ENCODE measurements around the gene BLTP3B. TPM values are rescaled to one million over a fixed set of nuclear protein-coding genes. Genes with fewer than 3 reads are reported as not detected.
"Not testable (repeated sequence)": the region's sequence is repeated elsewhere in the genome, so short reads cannot be mapped to it uniquely, and the experiment has no call there.

BLTP3B gene, protein sequence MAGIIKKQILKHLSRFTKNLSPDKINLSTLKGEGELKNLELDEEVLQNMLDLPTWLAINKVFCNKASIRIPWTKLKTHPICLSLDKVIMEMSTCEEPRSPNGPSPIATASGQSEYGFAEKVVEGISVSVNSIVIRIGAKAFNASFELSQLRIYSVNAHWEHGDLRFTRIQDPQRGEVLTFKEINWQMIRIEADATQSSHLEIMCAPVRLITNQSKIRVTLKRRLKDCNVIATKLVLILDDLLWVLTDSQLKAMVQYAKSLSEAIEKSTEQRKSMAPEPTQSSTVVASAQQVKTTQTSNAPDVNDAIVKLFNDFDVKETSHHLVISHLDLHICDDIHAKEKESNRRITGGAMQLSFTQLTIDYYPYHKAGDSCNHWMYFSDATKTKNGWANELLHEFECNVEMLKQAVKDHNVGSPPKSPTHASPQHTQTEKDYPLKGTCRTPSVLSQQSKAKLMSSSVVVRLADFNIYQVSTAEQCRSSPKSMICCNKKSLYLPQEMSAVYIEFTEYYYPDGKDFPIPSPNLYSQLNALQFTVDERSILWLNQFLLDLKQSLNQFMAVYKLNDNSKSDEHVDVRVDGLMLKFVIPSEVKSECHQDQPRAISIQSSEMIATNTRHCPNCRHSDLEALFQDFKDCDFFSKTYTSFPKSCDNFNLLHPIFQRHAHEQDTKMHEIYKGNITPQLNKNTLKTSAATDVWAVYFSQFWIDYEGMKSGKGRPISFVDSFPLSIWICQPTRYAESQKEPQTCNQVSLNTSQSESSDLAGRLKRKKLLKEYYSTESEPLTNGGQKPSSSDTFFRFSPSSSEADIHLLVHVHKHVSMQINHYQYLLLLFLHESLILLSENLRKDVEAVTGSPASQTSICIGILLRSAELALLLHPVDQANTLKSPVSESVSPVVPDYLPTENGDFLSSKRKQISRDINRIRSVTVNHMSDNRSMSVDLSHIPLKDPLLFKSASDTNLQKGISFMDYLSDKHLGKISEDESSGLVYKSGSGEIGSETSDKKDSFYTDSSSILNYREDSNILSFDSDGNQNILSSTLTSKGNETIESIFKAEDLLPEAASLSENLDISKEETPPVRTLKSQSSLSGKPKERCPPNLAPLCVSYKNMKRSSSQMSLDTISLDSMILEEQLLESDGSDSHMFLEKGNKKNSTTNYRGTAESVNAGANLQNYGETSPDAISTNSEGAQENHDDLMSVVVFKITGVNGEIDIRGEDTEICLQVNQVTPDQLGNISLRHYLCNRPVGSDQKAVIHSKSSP (N-terminal part only)
- total RNA-seq (10 to 100 TPM; 22.6 to 30.9 TPM), total RNA-seq (44.9 to 82.5 reads per million in 2 donors)

DNA sequence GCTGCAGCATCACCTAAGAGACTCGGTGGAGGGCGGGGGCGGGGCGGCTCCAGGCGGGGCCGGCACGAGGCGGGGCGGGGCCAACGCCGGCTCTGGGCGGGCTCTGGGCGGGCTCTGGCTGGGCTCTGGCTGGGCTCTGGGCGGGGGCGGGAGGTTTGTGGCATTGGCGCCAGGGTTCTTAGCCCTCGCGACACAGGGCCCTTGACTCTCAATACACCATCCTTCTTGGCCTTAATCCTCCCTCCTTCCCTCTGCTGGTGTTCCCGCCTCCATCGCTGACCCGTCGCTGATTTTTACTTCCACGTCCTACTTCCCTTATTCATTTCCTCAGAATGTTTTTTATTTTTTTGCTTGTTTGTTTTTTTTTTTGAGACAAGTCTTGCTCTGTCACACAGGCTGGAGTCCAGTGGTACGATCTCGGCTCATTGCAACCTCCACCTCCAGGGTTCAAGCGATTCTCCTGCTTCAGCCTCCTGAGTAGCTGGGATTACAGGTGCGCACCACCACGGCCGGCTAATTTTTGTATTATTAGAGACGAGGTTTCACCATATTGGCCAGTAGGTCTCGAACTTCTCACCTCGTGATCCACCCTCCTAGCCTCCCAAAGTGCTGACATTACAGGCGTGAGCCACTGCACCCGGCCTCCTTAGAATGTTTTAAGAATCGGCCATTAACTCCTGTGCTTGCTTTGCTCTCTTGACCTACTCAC is at the start of gene BLTP3B:
Gene BLTP3B, minus strand, starts transcription at position 24 of the 709 bp plus-strand sequence. CDS start 239 bp downstream, outside the sequence.
- peaks cover 24% of the 10 kb centered on the region for H3K4me1 Mint-ChIP-seq
- DNase-seq (peak; percentile 82 to 93 (median 90)), ATAC-seq (peak; percentile 97)
- no peaks in the 10 kb centered on the region for H3K36me3 Mint-ChIP-seq (ENCODE audit: low read depth)
- peak within 1 kb of the TSS; percentile 95 for H3K4me3 Mint-ChIP-seq
- no peaks in the 10 kb centered on the region for H3K27me3 Mint-ChIP-seq
- H3K27ac Mint-ChIP-seq = peak within 1 kb of the TSS; percentile 91
- no peaks in the 10 kb centered on the region for H3K9me3 ChIP-seq (ENCODE audit: control insufficient read depth, low read length, poor library complexity, severe bottlenecking)

DNA sequence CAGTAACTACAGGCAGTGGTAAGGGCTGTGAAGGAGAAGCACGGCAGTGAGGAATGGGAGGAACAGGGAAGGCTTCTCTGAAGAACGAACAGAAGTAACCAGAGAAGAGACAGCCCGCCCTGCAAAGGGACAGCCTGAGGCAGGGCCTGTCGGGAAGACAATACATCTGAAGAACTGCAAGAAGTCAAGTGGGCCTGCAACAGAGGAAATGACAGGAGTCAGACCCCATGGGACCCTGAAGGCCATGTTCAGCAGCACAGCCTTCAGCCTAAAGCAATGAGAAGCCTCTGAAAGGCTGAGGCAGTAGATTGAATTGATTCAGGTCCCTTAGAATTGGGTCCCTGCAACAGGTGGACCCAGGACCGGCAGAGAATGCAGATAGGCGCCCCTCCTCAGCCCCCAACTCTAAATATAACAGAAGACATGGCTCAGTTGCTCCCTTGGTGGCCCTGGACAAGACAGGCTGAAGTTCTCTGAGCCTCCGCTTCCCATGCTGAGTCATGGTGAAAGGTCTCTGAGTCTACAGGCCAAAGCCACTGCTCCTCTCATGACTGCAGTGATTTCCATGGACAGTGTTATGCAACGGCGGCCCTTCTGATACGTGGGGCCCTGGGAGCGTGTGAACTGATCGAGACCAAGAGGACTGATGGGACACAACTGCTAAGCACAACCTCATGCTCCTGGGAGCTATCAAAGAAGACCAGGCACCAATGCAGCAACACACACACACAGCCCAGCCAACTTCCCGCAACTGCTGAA is 47.1 kb upstream of the BLTP3B start:
- Mint-ChIP-seq H3K4me3 (no peak overlapping the region), H3K36me3 (ENCODE audit: low read depth) (peaks cover 5% of the 10 kb centered on the region), H3K4me1 (peaks cover 14% of the 10 kb centered on the region), H3K27ac (no peak overlapping the region), H3K27me3 (no peaks in the 10 kb centered on the region)
- H3K9me3 ChIP-seq (ENCODE audit: control insufficient read depth, low read length, poor library complexity, severe bottlenecking) = no peaks in the 10 kb centered on the region
- DNase-seq (no peak), ATAC-seq (no peak)

DNA sequence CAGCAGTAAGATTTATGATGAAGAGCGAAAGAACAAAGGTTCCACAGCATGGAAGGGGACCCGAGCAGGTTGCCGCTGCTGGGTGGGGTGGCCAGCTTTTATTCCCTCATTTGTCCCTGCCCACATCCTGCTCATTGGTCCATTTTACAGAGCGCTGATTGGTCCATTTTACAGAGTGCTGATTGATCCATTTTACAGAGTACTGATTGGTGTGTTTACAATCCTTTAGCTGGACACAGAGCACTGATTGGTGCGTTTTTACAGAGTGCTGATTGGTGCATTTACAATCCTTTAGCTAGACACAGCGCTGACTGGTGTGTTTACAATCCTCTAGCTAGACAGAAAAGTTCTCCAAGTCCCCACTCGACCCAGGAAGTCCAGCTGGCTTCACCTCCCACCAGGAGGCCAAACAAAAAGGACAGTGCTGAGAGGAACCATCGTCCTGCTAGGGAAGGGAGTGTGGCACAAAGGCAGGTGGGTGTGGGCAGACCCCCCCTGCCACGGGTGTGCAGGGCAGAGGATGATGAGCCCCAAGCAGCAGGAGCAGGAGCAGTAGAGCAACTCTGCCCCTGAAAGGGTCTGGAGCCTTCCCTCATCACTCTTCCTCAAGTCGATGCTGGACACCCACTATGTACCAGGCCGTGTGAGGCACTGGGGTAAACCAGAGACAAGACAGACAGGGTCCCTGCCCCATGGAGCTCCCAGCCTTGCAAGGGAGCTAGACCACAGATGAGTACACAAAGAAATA is 46.4 kb upstream of the BLTP3B start:
- DNase-seq; H3K27ac Mint-ChIP-seq; H3K4me3 Mint-ChIP-seq; H3K9me3 ChIP-seq (ENCODE audit: control insufficient read depth, low read length, poor library complexity, severe bottlenecking); ATAC-seq; H3K27me3 Mint-ChIP-seq; H3K36me3 Mint-ChIP-seq (ENCODE audit: low read depth): not testable (repeated sequence)
- peaks cover 12% of the 10 kb centered on the region for H3K4me1 Mint-ChIP-seq

DNA sequence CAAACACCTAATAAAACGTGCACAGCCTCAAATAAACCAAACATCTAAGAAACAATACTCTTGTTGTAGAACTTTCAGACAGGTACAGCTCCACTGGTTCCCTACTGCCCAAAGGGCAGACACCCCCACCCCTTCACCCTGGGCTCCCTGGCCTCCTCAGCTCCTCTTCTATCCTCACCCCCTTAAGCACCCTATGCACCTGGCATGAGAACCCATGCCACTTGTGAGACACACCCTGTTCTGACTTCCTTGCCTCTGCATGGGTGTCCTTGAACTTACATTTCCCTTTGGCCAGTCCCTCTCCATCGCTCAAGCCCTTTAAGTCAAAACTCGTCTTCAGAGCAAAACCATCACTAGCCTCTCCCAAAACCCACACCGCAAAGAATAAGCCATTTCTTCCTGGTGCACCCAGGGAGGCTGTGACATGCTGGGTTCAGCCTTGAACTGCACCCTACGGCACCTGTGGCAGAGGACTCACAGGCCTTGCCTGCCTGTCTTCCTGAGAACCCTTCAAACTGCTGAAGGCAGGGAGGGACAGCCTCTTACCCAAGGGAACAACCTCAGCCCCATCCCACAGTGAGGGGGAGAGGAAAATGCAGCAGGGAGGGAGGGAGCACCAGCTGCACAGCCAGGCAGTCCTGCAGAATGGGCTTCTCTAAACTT is 45.3 kb upstream of the BLTP3B start:
- Mint-ChIP-seq H3K27me3 (no peaks in the 10 kb centered on the region), H3K4me1 (peaks cover 12% of the 10 kb centered on the region), H3K27ac (no peak overlapping the region), H3K36me3 (ENCODE audit: low read depth) (peaks cover 3% of the 10 kb centered on the region), H3K4me3 (no peak overlapping the region)
- DNase-seq (no peak), ATAC-seq (no peak)
- no peaks in the 10 kb centered on the region for H3K9me3 ChIP-seq (ENCODE audit: control insufficient read depth, low read length, poor library complexity, severe bottlenecking)

DNA sequence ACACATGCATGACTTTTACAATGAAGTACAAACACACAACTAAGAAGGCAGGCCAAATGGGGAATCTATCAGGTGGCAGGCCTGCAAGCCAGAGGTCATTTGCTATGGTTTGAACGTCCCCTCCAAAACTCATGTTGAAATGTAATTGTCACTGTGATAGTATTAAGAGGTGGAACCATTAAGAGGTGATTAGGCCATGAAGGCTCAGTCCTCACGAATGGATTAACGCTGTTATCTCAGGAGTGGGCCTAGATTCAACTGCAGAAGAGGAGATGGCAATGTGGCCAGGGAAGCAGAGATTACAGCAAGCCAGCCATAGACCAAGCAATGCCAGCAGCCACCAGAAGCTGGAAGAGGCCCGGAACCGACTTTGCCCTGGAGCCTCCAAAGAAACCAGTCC is 44.4 kb upstream of the BLTP3B start:
- Mint-ChIP-seq H3K27ac (peak overlapping the region; percentile 14), H3K27me3 (no peaks in the 10 kb centered on the region), H3K4me1 (peaks cover 13% of the 10 kb centered on the region), H3K4me3 (no peak overlapping the region), H3K36me3 (ENCODE audit: low read depth) (peaks cover 5% of the 10 kb centered on the region)
- DNase-seq (no peak), ATAC-seq (no peak)
- H3K9me3 ChIP-seq (ENCODE audit: control insufficient read depth, low read length, poor library complexity, severe bottlenecking) = no peaks in the 10 kb centered on the region

DNA sequence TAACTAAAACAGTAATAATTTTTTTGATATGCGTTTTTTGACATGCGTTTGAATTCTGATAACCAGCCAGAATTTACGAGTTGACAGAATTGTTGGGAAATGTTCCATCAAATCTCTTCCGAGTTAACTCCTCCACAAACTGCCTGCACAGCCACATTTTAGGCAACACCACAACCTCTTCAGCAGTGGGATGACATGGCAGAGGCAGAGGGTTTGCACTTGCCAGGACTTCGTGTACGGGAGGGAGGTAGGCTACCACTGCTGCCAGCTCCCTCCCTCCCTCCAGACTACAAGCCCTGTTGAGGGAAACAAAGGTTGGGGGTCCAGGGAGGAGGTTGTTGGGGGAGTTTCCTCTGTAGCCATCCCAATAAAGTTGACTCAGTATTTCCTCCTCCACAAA is 43.4 kb upstream of the BLTP3B start:
- Mint-ChIP-seq H3K27ac (no peak overlapping the region), H3K36me3 (ENCODE audit: low read depth) (peaks cover 5% of the 10 kb centered on the region), H3K27me3 (no peaks in the 10 kb centered on the region), H3K4me1 (peaks cover 13% of the 10 kb centered on the region), H3K4me3 (no peak overlapping the region)
- no peak for DNase-seq
- ATAC-seq = no peak
- H3K9me3 ChIP-seq (ENCODE audit: control insufficient read depth, low read length, poor library complexity, severe bottlenecking) = no peaks in the 10 kb centered on the region

DNA sequence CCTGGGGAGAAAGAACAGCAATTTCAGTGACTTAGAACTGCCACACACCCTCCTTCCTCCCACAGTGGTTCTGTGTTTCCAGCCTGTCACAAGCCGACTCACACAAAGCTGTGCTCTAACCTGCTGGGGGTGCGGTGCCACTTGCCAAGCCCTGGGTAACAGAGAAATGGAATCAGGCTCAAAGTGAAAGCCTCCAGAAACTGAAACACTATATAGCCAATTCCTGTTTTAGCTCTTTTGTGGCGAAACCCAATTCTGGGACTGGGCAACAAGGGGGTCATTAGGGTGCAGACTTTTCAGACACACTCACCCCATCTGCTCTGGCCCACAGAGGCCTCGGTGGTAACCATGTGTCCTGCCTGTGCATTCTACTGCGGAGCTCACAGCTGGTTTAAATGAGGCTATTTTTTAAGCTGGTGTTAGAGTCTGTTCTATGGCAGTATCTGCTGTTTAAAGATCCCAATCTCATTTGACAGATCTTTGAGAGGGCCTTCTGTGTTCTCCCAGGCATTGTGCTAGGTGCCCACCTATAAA is 42.8 kb upstream of the BLTP3B start:
- peaks cover 15% of the 10 kb centered on the region for H3K4me1 Mint-ChIP-seq
- no peak overlapping the region for H3K4me3 Mint-ChIP-seq
- no peak for ATAC-seq
- H3K27me3 Mint-ChIP-seq = no peaks in the 10 kb centered on the region
- peaks cover 5% of the 10 kb centered on the region for H3K36me3 Mint-ChIP-seq (ENCODE audit: low read depth)
- H3K27ac Mint-ChIP-seq = no peak overlapping the region
- no peaks in the 10 kb centered on the region for H3K9me3 ChIP-seq (ENCODE audit: control insufficient read depth, low read length, poor library complexity, severe bottlenecking)
- DNase-seq = no peak

DNA sequence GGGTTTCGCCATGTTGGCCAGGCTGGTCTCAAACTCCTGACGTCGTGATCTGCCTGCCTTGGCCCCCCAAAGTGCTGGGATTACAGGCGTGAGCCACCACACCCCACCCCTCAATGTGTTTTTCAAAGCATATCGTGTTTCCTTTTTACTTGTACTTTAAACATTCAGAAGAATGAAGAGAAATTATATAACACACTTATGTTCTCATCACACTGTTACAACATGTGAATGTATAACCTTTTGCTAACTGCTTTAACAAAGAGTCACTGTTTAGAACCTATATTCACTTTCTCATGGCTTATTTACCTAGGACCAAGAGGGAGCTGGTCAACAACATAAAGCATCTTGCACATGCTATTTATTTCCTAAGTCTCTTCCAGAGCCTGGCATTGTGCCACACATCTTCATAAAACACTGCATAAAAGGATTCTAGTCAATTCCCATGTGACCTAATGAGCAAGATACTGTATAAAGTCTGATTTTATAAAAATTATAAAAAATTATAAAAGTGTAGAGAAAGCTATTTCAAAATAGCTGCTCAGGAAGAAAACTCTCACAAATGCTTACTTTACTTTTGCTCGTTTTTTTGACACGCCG is 42.0 kb upstream of the BLTP3B start:
- Mint-ChIP-seq H3K4me3 (no peak overlapping the region), H3K36me3 (ENCODE audit: low read depth) (peaks cover 5% of the 10 kb centered on the region), H3K4me1 (peaks cover 15% of the 10 kb centered on the region), H3K27me3 (no peaks in the 10 kb centered on the region), H3K27ac (no peak overlapping the region)
- DNase-seq (no peak), ATAC-seq (no peak)
- H3K9me3 ChIP-seq (ENCODE audit: control insufficient read depth, low read length, poor library complexity, severe bottlenecking) = no peaks in the 10 kb centered on the region

DNA sequence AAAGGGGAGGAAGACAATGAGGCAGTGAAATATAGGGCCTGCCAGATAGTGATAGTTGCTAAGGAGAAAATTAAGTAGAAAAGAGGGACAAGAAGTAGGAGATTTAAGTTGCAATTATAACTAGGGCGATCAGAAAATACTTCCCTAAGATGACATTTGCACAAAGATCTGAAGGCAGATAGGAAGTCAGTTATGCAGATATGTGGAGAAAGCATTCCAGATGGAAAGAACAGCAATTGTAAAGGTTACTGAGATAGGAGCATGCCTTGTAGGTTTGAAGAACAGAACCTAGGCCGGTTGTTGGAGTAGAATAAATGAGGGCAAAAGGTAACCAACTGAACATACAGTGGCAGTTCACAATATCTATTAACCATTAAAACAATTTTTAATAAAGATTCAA is 36.6 kb upstream of the BLTP3B start:
- Mint-ChIP-seq H3K27me3 (no peaks in the 10 kb centered on the region), H3K27ac (no peak overlapping the region), H3K36me3 (ENCODE audit: low read depth) (peaks cover 6% of the 10 kb centered on the region), H3K4me1 (peaks cover 8% of the 10 kb centered on the region), H3K4me3 (no peak overlapping the region)
- no peak for DNase-seq
- no peak for ATAC-seq
- no peaks in the 10 kb centered on the region for H3K9me3 ChIP-seq (ENCODE audit: control insufficient read depth, low read length, poor library complexity, severe bottlenecking)

DNA sequence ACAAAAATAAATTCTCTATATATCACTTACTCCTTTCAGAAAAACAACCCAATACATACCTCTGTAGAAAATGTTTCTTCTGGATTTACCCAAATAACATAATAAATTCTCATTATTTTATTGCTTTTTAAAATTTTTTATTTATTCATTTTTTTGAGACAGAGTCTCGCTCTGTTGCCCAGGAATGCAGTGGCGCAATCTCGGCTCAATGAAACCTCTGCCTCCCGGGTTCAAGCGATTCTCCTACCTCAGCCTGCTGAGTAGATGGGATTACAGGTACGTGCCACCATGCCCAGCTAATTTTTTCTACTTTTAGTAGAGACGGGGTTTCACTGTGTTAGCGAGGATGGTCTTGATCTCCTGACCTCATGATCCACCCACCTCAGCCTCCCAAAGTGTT is 33.8 kb upstream of the BLTP3B start:
- DNase-seq; H3K4me3 Mint-ChIP-seq; H3K27ac Mint-ChIP-seq; H3K9me3 ChIP-seq (ENCODE audit: control insufficient read depth, low read length, poor library complexity, severe bottlenecking); H3K4me1 Mint-ChIP-seq; H3K36me3 Mint-ChIP-seq (ENCODE audit: low read depth); H3K27me3 Mint-ChIP-seq; ATAC-seq: not testable (repeated sequence)

DNA sequence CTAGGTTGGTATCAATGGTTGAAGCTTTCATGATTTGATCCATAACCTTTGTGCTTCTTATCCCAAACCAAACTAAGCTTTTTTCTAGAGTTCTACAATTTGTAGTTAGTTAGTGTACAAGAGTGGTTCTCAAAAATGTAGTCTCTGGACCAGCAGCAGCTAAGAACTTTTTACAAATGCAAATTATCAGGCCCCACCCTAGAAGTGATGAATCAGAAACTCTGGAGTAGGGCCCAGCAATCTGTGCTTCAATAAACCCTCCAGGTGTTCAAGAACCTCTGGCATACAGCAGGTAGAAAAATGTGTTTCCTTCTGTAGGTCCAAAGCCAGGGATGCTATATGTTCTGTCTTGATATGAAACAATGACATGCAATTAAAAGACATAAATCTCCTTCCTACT is 31.8 kb upstream of the BLTP3B start:
- H3K4me3 Mint-ChIP-seq = no peak overlapping the region
- H3K36me3 Mint-ChIP-seq (ENCODE audit: low read depth) = peaks cover 4% of the 10 kb centered on the region
- no peaks in the 10 kb centered on the region for H3K4me1 Mint-ChIP-seq
- no peak for ATAC-seq
- DNase-seq = no peak
- no peak overlapping the region for H3K27ac Mint-ChIP-seq
- no peaks in the 10 kb centered on the region for H3K27me3 Mint-ChIP-seq
- no peaks in the 10 kb centered on the region for H3K9me3 ChIP-seq (ENCODE audit: control insufficient read depth, low read length, poor library complexity, severe bottlenecking)

Data from T-helper 17 cell (primary cell).